ENCODE data around the gene SLC51B. TPM values are rescaled to one million over a fixed set of nuclear protein-coding genes. Genes with fewer than 3 reads are reported as not detected.

SLC51B gene
- total RNA-seq, 1 donor from 2014 or later: not detected

- H3K27ac Mint-ChIP-seq: no peak overlapping the region
- H3K36me3 Mint-ChIP-seq (ENCODE audit: insufficient read depth): no peaks in the 10 kb centered on the region
- no peak for TF ChIP-seq CTCF (IDR thresholded peaks at IDR 0.05; ENCODE audit: unreplicated experiment)
- peaks cover 52% of the 10 kb centered on the region for H3K27me3 Mint-ChIP-seq
- H3K4me1 Mint-ChIP-seq (ENCODE audit: low read depth): peaks cover 39% of the 10 kb centered on the region
- no peak overlapping the region for H3K4me3 Mint-ChIP-seq (ENCODE audit: low read depth)
- no peaks in the 10 kb centered on the region for H3K9me3 Mint-ChIP-seq (ENCODE audit: low read depth)
- no peak for DNase-seq (ENCODE audit: low spot score, unreplicated experiment)
These were observed 40.1 kb downstream of the SLC51B start for GRCh38 chr15:65085207-65085753.

- H3K27me3 Mint-ChIP-seq: peaks cover 44% of the 10 kb centered on the region
- TF ChIP-seq CTCF (IDR thresholded peaks at IDR 0.05; ENCODE audit: unreplicated experiment): peak; percentile 60
- H3K4me1 Mint-ChIP-seq (ENCODE audit: low read depth): peaks cover 39% of the 10 kb centered on the region
- H3K9me3 Mint-ChIP-seq (ENCODE audit: low read depth): no peaks in the 10 kb centered on the region
- no peak overlapping the region for H3K4me3 Mint-ChIP-seq (ENCODE audit: low read depth)
- DNase-seq (ENCODE audit: low spot score, unreplicated experiment): peak; percentile 28
- H3K27ac Mint-ChIP-seq: no peak overlapping the region
- no peaks in the 10 kb centered on the region for H3K36me3 Mint-ChIP-seq (ENCODE audit: insufficient read depth)
These were observed 40.9 kb downstream of the SLC51B start for GRCh38 chr15:65085990-65086679.

GRCh38 chr15:65086680-65087111 lies 41.5 kb downstream of the SLC51B start:
- Mint-ChIP-seq H3K4me1 (ENCODE audit: low read depth) (peaks cover 39% of the 10 kb centered on the region), H3K27ac (peak overlapping the region; percentile 42), H3K27me3 (peaks cover 39% of the 10 kb centered on the region), H3K36me3 (ENCODE audit: insufficient read depth) (no peaks in the 10 kb centered on the region), H3K9me3 (ENCODE audit: low read depth) (no peaks in the 10 kb centered on the region), H3K4me3 (ENCODE audit: low read depth) (no peak overlapping the region)
- no peak for DNase-seq (ENCODE audit: low spot score, unreplicated experiment)
- no peak for TF ChIP-seq CTCF (IDR thresholded peaks at IDR 0.05; ENCODE audit: unreplicated experiment)

- Mint-ChIP-seq H3K4me3 (ENCODE audit: low read depth) (no peak overlapping the region), H3K4me1 (ENCODE audit: low read depth) (peaks cover 36% of the 10 kb centered on the region), H3K27ac (no peak overlapping the region), H3K9me3 (ENCODE audit: low read depth) (no peaks in the 10 kb centered on the region), H3K36me3 (ENCODE audit: insufficient read depth) (no peaks in the 10 kb centered on the region), H3K27me3 (peaks cover 34% of the 10 kb centered on the region)
- TF ChIP-seq CTCF (IDR thresholded peaks at IDR 0.05; ENCODE audit: unreplicated experiment): no peak
- no peak for DNase-seq (ENCODE audit: low spot score, unreplicated experiment)
These were observed 42.2 kb downstream of the SLC51B start for GRCh38 chr15:65087411-65087810.

GRCh38 chr15:65087873-65088642 lies 42.9 kb downstream of the SLC51B start:
- Mint-ChIP-seq H3K4me1 (ENCODE audit: low read depth) (peaks cover 30% of the 10 kb centered on the region), H3K9me3 (ENCODE audit: low read depth) (no peaks in the 10 kb centered on the region), H3K4me3 (ENCODE audit: low read depth) (no peak overlapping the region), H3K27ac (no peak overlapping the region), H3K27me3 (peaks cover 28% of the 10 kb centered on the region), H3K36me3 (ENCODE audit: insufficient read depth) (no peaks in the 10 kb centered on the region)
- TF ChIP-seq CTCF (IDR thresholded peaks at IDR 0.05; ENCODE audit: unreplicated experiment): no peak
- no peak for DNase-seq (ENCODE audit: low spot score, unreplicated experiment)

All from progenitor cell of endocrine pancreas (in vitro differentiated cells).